Activated CD8-positive, alpha-beta memory T cell treated with anti-CD3 and anti-CD28 coated beads for 24 hours (primary cell): ENCODE results near the gene SLC2A11.

ENCODE experiments used
- DNase-seq: peaks from one replicate; pipeline ENCODE4 v3.0.0-alpha.2; 2020

SLC2A11 gene

GRCh38 chr22:23832226-23833016 lies 25.3 kb upstream of the SLC2A11 start:
- no peak for DNase-seq

GRCh38 chr22:23833017-23833751 lies 24.5 kb upstream of the SLC2A11 start:
- DNase-seq, result no peak

GRCh38 chr22:23833911-23834317 lies 23.8 kb upstream of the SLC2A11 start:
- DNase-seq, result no peak

- no peak for DNase-seq
Measured at GRCh38 chr22:23834406-23834792, 23.3 kb upstream of the SLC2A11 start.

- DNase-seq, result no peak
Measured at GRCh38 chr22:23834793-23835483, 22.7 kb upstream of the SLC2A11 start.

- no peak for DNase-seq
Measured at GRCh38 chr22:23835484-23836144, 22.1 kb upstream of the SLC2A11 start.

GRCh38 chr22:23836281-23836680 lies 21.4 kb upstream of the SLC2A11 start:
- DNase-seq, result no peak

- DNase-seq, result no peak
Measured at GRCh38 chr22:23836692-23837495, 20.8 kb upstream of the SLC2A11 start.

GRCh38 chr22:23837496-23837859 lies 20.2 kb upstream of the SLC2A11 start:
- DNase-seq, result no peak

- no peak for DNase-seq
Measured at GRCh38 chr22:23837911-23838680, 19.6 kb upstream of the SLC2A11 start.

- DNase-seq, result peak; percentile 99
Measured at GRCh38 chr22:23838681-23839468, 18.8 kb upstream of the SLC2A11 start, which contains the start of gene DERL3. TSS of gene DERL3 (minus strand) at chr22:23839006. CDS start at chr22:23838987, 19 bp downstream.

- DNase-seq, result no peak
Measured at GRCh38 chr22:23840026-23840425, 17.6 kb upstream of the SLC2A11 start.

GRCh38 chr22:23841292-23841691 lies 16.4 kb upstream of the SLC2A11 start:
- DNase-seq, result no peak

GRCh38 chr22:23841736-23842445 lies 15.8 kb upstream of the SLC2A11 start:
- no peak for DNase-seq

GRCh38 chr22:23842599-23842998 lies 15.1 kb upstream of the SLC2A11 start:
- no peak for DNase-seq

- DNase-seq, result no peak
Measured at GRCh38 chr22:23844739-23845202, 12.9 kb upstream of the SLC2A11 start.

GRCh38 chr22:23845265-23846080 lies 12.2 kb upstream of the SLC2A11 start:
- DNase-seq, result no peak

- DNase-seq, result no peak
Measured at GRCh38 chr22:23846081-23846469, 11.6 kb upstream of the SLC2A11 start.
